Common myeloid progenitor, CD34-positive (primary cell): ENCODE measurements around the gene MPST.
"Not testable (repeated sequence)": the region's sequence is repeated elsewhere in the genome, so short reads cannot be mapped to it uniquely, and the experiment has no call there.

Source experiments
- CTCF ChIA-PET: fragments of 350-600 bp; sonication (Branson Sonifier 250); formaldehyde crosslinking; loops from one replicate; lab custom pipeline; 2021; ENCODE audit warnings: antibody characterized with exemption; lab: Charles Lee
- POLR2A ChIA-PET: fragments of 350-600 bp; sonication (Branson Sonifier 250); formaldehyde crosslinking; loops from one replicate; lab custom pipeline; 2021; ENCODE audit warnings: antibody characterized with exemption; lab: Charles Lee
- DNase-seq, 3 donors: peaks; one replicate each; pipeline versions ENCODE4 v3.0.0 to v3.0.0-alpha.2; 2013
- H3K27ac ChIP-seq, 2 experiments: 1 replicate in 1 of 2; 2 replicates in 1 of 2; pipeline ENCODE4 v1.7.0; 2013; ENCODE audit warnings: inconsistent platforms in 2 of 2, low read length in 2 of 2, mild to moderate bottlenecking in 2 of 2, low read depth in 1 of 2, moderate library complexity in 1 of 2; ENCODE audit not compliant: severe bottlenecking in 2 of 2, insufficient read depth in 1 of 2, poor library complexity in 1 of 2
- H3K27me3 ChIP-seq, 5 experiments: replicated peaks in 2 of 5; 1 replicate in 3 of 5; 2 replicates in 2 of 5; pipeline versions ENCODE4 v1.6.1 to v1.7.0; 2013; ENCODE audit warnings: low read length in 4 of 5, mild to moderate bottlenecking in 2 of 5, moderate library complexity in 2 of 5, inconsistent platforms in 1 of 5; ENCODE audit not compliant: insufficient read depth in 5 of 5, control insufficient read depth in 4 of 5
- H3K36me3 ChIP-seq, 4 experiments: 1 replicate in 2 of 4; 2 replicates in 2 of 4; pipeline versions ENCODE4 v1.6.1 to v1.7.0; 2013; ENCODE audit warnings: low read length in 3 of 4, control low read depth in 1 of 4, mild to moderate bottlenecking in 1 of 4; ENCODE audit not compliant: control insufficient read depth in 4 of 4, insufficient read depth in 4 of 4
- H3K4me1 ChIP-seq, 4 experiments: 1 replicate in 3 of 4; 2 replicates in 1 of 4; pipeline versions ENCODE4 v1.6.1 to v1.7.1; 2013; ENCODE audit warnings: low read length in 3 of 4, mild to moderate bottlenecking in 3 of 4, control low read depth in 1 of 4, inconsistent platforms in 1 of 4, moderate library complexity in 1 of 4; ENCODE audit not compliant: control insufficient read depth in 4 of 4, insufficient read depth in 4 of 4; ENCODE audit errors: control extremely low read depth in 1 of 4
- H3K4me3 ChIP-seq, 7 experiments: 1 replicate in 4 of 7; 2 replicates in 3 of 7; pipeline versions ENCODE4 v1.5.1 to v1.7.0; 2013; ENCODE audit warnings: mild to moderate bottlenecking in 7 of 7, low read length in 6 of 7, moderate library complexity in 6 of 7, inconsistent platforms in 2 of 7, low read depth in 2 of 7, control low read depth in 1 of 7; ENCODE audit not compliant: insufficient read depth in 4 of 7, control insufficient read depth in 1 of 7; ENCODE audit errors: extremely low read depth in 1 of 7
- H3K9me3 ChIP-seq, 5 experiments: 1 replicate in 4 of 5; 2 replicates in 1 of 5; pipeline versions ENCODE4 v1.6.1 to v1.7.1; 2013; ENCODE audit warnings: low read length in 4 of 5, mild to moderate bottlenecking in 2 of 5, inconsistent platforms in 1 of 5, low read depth in 1 of 5, moderate library complexity in 1 of 5; ENCODE audit not compliant: control insufficient read depth in 4 of 5, insufficient read depth in 2 of 5; ENCODE audit errors: control extremely low read depth in 1 of 5
- WGBS: methylation state at CpG from one replicate; pipeline ENCODE4 v1.1.5; 2013; ENCODE audit not compliant: insufficient coverage; 5-methylcytosine and 5-hydroxymethylcytosine counted together

MPST gene

DNA sequence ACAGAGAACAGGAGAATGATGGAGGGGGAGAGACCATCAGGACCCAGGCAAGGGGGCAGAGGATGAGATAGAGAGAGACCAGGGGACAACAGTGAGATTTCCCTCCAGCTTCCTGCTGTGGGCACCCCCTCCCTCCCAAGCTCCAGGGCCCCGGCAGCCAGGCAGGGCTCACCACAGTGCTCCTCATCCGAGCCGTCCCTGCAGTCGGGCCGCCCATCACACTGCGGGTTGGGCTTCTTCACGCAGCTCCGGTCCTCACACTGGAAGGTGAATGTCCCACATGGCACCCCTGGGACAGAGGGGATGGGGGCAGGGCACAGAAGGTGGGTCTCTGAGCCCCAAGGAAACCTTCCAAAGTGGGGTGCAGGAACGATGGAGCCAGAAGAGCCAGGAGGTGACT, 51.2 kb downstream of the MPST start:
- DNase-seq, result no peak
- Histone ChIP-seq H3K27ac (no peak overlapping the region), H3K36me3 (no peaks in the 10 kb centered on the region), H3K4me1 (peaks cover 0 to 4% (median 0%) of the 10 kb centered on the region in 4 experiments), H3K9me3 (peaks cover 0 to 3% (median 0%) of the 10 kb centered on the region in 5 experiments), H3K4me3 (no peak overlapping the region), H3K27me3 (peaks cover 2 to 56% (median 19%) of the 10 kb centered on the region in 5 experiments)
- POLR2A ChIA-PET, result no interaction called here
- CTCF ChIA-PET, result interaction anchor here (0.9 to 1.1 kb wide), 2 partner anchors 9 to 128 kb away, joined by 3 read pairs; no protein-coding TSS in a partner anchor
- WGBS, result 70% methylated on average over 8 of the region's 9 CpGs

GRCh38 chr22:37071850-37072592, 52.5 kb downstream of the MPST start:
- CTCF ChIA-PET, H3K4me3 ChIP-seq, H3K36me3 ChIP-seq, DNase-seq, H3K27ac ChIP-seq, H3K4me1 ChIP-seq, POLR2A ChIA-PET, H3K9me3 ChIP-seq: not testable (repeated sequence)
- H3K27me3 ChIP-seq, result peaks cover 2 to 58% (median 19%) of the 10 kb centered on the region in 5 experiments
- 100% methylated on average over 5 of the region's 5 CpGs for WGBS

DNA sequence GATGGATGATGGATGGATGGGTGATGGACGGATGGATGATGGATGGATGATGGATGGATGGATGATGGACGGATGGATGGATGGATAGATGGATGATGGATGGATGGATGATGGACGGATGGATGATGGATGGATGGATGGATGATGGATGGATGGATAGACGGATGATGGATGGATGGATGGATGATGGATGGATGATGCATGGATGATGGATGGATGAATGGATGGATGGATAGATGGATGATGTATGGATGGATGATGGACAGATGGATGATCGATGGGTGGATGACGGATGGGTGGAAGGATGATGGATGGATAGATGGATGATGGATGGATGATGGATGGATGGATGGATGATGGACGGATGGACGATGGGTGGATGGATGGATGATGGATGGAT, 53.1 kb downstream of the MPST start:
- POLR2A ChIA-PET, result no interaction called here
- peaks cover 2 to 57% (median 24%) of the 10 kb centered on the region in 5 experiments for H3K27me3 ChIP-seq

GRCh38 chr22:37074537-37074936, 55.0 kb downstream of the MPST start:
- Histone ChIP-seq H3K9me3 (peaks cover 0 to 3% (median 0%) of the 10 kb centered on the region in 5 experiments), H3K4me3 (no peak overlapping the region), H3K27ac (no peak overlapping the region), H3K4me1 (peaks cover 0 to 9% (median 4%) of the 10 kb centered on the region in 4 experiments), H3K27me3 (peaks cover 2 to 39% (median 18%) of the 10 kb centered on the region in 5 experiments), H3K36me3 (no peaks in the 10 kb centered on the region)
- CTCF ChIA-PET, result interaction anchor here (1.3 to 1.6 kb wide), 2 partner anchors 30 to 67 kb away, joined by 3 to 4 read pairs; no protein-coding TSS in a partner anchor
- WGBS, result 89% methylated on average over 14 of the region's 16 CpGs
- DNase-seq, result no peak
- POLR2A ChIA-PET, result no interaction called here

More for the DNA sequence above, 53.1 kb downstream of the MPST start:
- no peak overlapping the region for H3K4me3 ChIP-seq
- no peak for DNase-seq
- H3K4me1 ChIP-seq, result peaks cover 0 to 4% (median 0%) of the 10 kb centered on the region in 4 experiments
- CTCF ChIA-PET, result no interaction called here
- no peak overlapping the region for H3K27ac ChIP-seq
- H3K9me3 ChIP-seq, result peaks cover 0 to 3% (median 0%) of the 10 kb centered on the region in 5 experiments
- 94% methylated on average over 8 of the region's 8 CpGs for WGBS
- H3K36me3 ChIP-seq, result no peaks in the 10 kb centered on the region

DNA sequence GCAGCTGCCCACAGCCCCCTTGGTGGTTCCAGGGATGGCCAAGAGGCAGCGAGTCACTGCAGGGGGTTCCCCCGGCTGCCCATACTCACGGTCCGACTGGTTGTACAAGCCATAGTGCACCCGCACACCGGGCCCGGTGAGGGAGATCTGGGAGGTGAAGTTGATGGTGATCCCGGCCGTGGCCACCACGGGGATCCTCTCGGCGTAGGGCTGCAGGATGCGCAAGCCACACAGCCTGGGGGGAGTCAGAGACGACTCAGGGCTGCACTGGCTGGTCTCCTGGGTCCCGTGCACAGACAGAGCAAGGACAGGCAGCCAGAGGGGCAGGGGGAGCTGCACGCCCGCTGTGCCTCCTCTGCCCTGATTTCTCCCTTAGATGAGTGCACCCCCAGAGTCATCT, 55.5 kb downstream of the MPST start:
- whole genome bisulfite sequencing, result 73% methylated on average over 17 of the region's 17 CpGs
- peaks cover 0 to 3% (median 0%) of the 10 kb centered on the region in 5 experiments for H3K9me3 ChIP-seq

GRCh38 chr22:37075822-37076433, 56.4 kb downstream of the MPST start:
- Histone ChIP-seq H3K9me3 (peaks cover 0 to 3% (median 0%) of the 10 kb centered on the region in 5 experiments), H3K27me3 (peaks cover 0 to 29% (median 9%) of the 10 kb centered on the region in 5 experiments), H3K4me1 (peaks cover 0 to 17% (median 9%) of the 10 kb centered on the region in 4 experiments), H3K27ac (no peak overlapping the region), H3K36me3 (no peaks in the 10 kb centered on the region), H3K4me3 (no peak overlapping the region)
- no peak for DNase-seq
- WGBS, result 79% methylated on average over 8 of the region's 9 CpGs
- ChIA-PET CTCF (interaction anchor here (1.0 to 1.8 kb wide), 6 partner anchors 12 to 127 kb away, joined by 3 to 7 read pairs (median 3); no protein-coding TSS in a partner anchor), POLR2A (no interaction called here)

More for the DNA sequence above, 55.5 kb downstream of the MPST start:
- Histone ChIP-seq H3K27me3 (peaks cover under 1 to 34% (median 13%) of the 10 kb centered on the region in 5 experiments), H3K36me3 (no peaks in the 10 kb centered on the region), H3K27ac (no peak overlapping the region), H3K4me1 (peaks cover 0 to 14% (median 9%) of the 10 kb centered on the region in 4 experiments), H3K4me3 (no peak overlapping the region)
- no peak for DNase-seq
- ChIA-PET POLR2A (no interaction called here), CTCF (interaction anchor here (1.3 kb wide), 1 partner anchor 66 kb away, joined by 4 read pairs; no protein-coding TSS in a partner anchor)
